ENCODE data around the gene AGA. TPM values are rescaled to one million over a fixed set of nuclear protein-coding genes. Genes with fewer than 3 reads are reported as not detected.

Gene AGA
- total and polyA plus RNA-seq, 10 of the 15 experiments (the other 5 are each of a cell fraction or from before 2014, with no cell fraction given): 17.1 to 37.6 (median 24.5) TPM

- H3K36me3 ChIP-seq (ENCODE audit: control insufficient read depth in 2 of 2, insufficient read depth in 2 of 2, low read length in 1 of 2): no peaks in the 10 kb centered on the region
- 0% methylated on average over 1 of the region's 1 CpG for WGBS (ENCODE audit: insufficient coverage, insufficient replicate concordance, low lambda C conversion rate, missing lambda C conversion rate)
- no peak overlapping the region for H3K4me3 ChIP-seq
- ChIA-PET CTCF (no interaction called here), SMC1A (ENCODE audit: uncharacterized antibody, unreplicated experiment) (interaction anchor here (1.5 kb wide), 1 partner anchor 11 kb away, joined by 5 read pairs; no protein-coding TSS in a partner anchor), RAD21 (ENCODE audit: unreplicated experiment) (no interaction called here), POLR2A (no interaction called here)
- no TSS peak for BruUV-seq (replicated peaks)
- H3K27ac ChIP-seq (ENCODE audit: control insufficient read depth, insufficient read depth): no peak overlapping the region
- H3K27me3 ChIP-seq (replicated peaks in 1 of 2; ENCODE audit: control insufficient read depth in 2 of 2, insufficient read depth in 2 of 2, low read length in 1 of 2): no peaks in the 10 kb centered on the region
- FAIRE-seq: no peak
- intact Hi-C loops (cut with micrococcal nuclease; ENCODE audit: unreplicated experiment) (no loop called here), in situ Hi-C loops (cut with MboI) (no loop called here)
- DNase-seq (ENCODE audit: low read depth, low spot score): no peak
- no peaks in the 10 kb centered on the region for H3K9me3 ChIP-seq (replicated peaks; ENCODE audit: control insufficient read depth, insufficient read depth, low read length)
- no peak overlapping the region for H2AFZ ChIP-seq (ENCODE audit: control insufficient read depth, low read depth, low read length)
- no peak overlapping the region for H3K9ac ChIP-seq (ENCODE audit: control insufficient read depth, insufficient read depth, low read length)
- no peak overlapping the region for H3K4me2 ChIP-seq (ENCODE audit: control insufficient read depth, insufficient read depth)
- H3K4me1 ChIP-seq (ENCODE audit: control insufficient read depth, insufficient read depth, low read length): no peaks in the 10 kb centered on the region
- no peak for ATAC-seq
- H4K20me1 ChIP-seq (ENCODE audit: control insufficient read depth, insufficient read depth): no peaks in the 10 kb centered on the region
- no peaks in the 10 kb centered on the region for H3K79me2 ChIP-seq (ENCODE audit: control insufficient read depth, insufficient read depth, low read length)
- no peak for TF ChIP-seq BMI1 (IDR thresholded peaks at IDR 0.05; ENCODE audit: borderline replicate concordance)
- no peak for TF ChIP-seq SIX5 (IDR thresholded peaks at IDR 0.05; ENCODE audit: low read depth, low read length, severe bottlenecking)
- no peak for TF ChIP-seq WRNIP1 (IDR thresholded peaks at IDR 0.05; ENCODE audit: borderline replicate concordance, low read depth, low read length)
- TF ChIP-seq NR2F1 (conservative IDR thresholded peaks at IDR 0.05): no peak
- TF ChIP-seq BCL3 (IDR thresholded peaks at IDR 0.05; ENCODE audit: borderline replicate concordance, insufficient read depth, low read depth, low read length, poor library complexity, severe bottlenecking): no peak
- no peak for TF ChIP-seq REST (IDR thresholded peaks at IDR 0.05; ENCODE audit: low read depth, low read length)
Observed at GRCh38 chr4:177484613-177485021, 42.4 kb upstream of the AGA start.
